Upper lobe of left lung (tissue), 6 donors: ENCODE results near the gene OGFR. TPM values are rescaled to one million over a fixed set of nuclear protein-coding genes. Genes with fewer than 3 reads are reported as not detected.

Experiments used
- ATAC-seq, 2 donors: fragments of 200-7000 bp; cut with Tn5 transposase; one replicate each; pipeline ENCODE4 v1.9.1; 2022; ENCODE audit warnings: mild to moderate bottlenecking in 2 of 2, moderate library complexity in 2 of 2; ENCODE audit not compliant: low FRiP score in 2 of 2
- DNase-seq, 2 donors: peaks; one replicate each; pipeline ENCODE4 v3.0.0-alpha.2; 2019 to 2020
- H3K27ac ChIP-seq, 4 donors: fragments of 200-600 bp; sonication (generic); one replicate each; pipeline ENCODE4 v1.5.1; 2016 to 2019
- H3K27me3 ChIP-seq, 4 donors: fragments of 200-600 bp; sonication (generic); one replicate each; pipeline ENCODE4 v1.5.1; 2017 to 2019
- H3K36me3 ChIP-seq, 4 donors: fragments of 200-600 bp; sonication (generic); one replicate each; pipeline ENCODE4 v1.5.1; 2016 to 2019
- H3K4me1 ChIP-seq, 4 donors: fragments of 200-600 bp; sonication (generic); one replicate each; pipeline ENCODE4 v1.5.1; 2018 to 2019
- H3K4me3 ChIP-seq, 4 donors: fragments of 200-600 bp; sonication (generic); one replicate each; pipeline ENCODE4 v1.5.1; 2017 to 2019; ENCODE audit warnings: mild to moderate bottlenecking in 2 of 4, moderate library complexity in 1 of 4
- H3K9me3 ChIP-seq, 4 donors: fragments of 200-600 bp; sonication (generic); one replicate each; pipeline ENCODE4 v1.5.1; 2018 to 2019
- EP300 ChIP-seq, 4 donors: sonication (generic); formaldehyde crosslinking; IDR thresholded peaks; one replicate each; pipeline ENCODE4 v1.5.1; 2017; ENCODE audit warnings: antibody characterized with exemption in 4 of 4, control low read depth in 2 of 4
- POLR2A ChIP-seq, 4 donors: fragments of 450-650 bp; IDR thresholded peaks; one replicate each; pipeline ENCODE4 v1.5.1; 2016 to 2017; ENCODE audit warnings: antibody characterized with exemption in 4 of 4, mild to moderate bottlenecking in 2 of 4
- POLR2AphosphoS5 ChIP-seq, 2 donors: sonication (generic); formaldehyde crosslinking; IDR thresholded peaks; one replicate each; pipeline ENCODE4 v1.5.1; 2017; ENCODE audit warnings: antibody characterized with exemption in 2 of 2
- WGBS, 2 donors: methylation state at CpG; one replicate each; pipeline ENCODE4 v1.1.5; 2017 to 2018; 5-methylcytosine and 5-hydroxymethylcytosine counted together
- total RNA-seq, 6 donors: library from RNA; depleted of rRNA in 4 of 6; stranded (reverse); fragments of >200 nt in 4 of 6; gene quantifications; one replicate each; pipeline versions ENCODE4 v1.1.0 to v1.2.1, GENCODE V29; 2016 to 2021
- TF ChIP-seq, protein P1 (sequence below), 6 experiments: fragments of 450-650 bp in 4 of 6; fragments of 200-600 bp in 2 of 6; sonication (generic) in 2 of 6; IDR thresholded peaks; one replicate each; pipeline ENCODE4 v1.5.1; 2016 to 2019; ENCODE audit warnings: antibody characterized with exemption in 6 of 6
- donor health status: DM: no; HTN: no; CAD: no; lungs with moderate emphysema.
- donor health status: DM: no; HTN: yes; CAD: no; lungs with severe emphysema.

The OGFR gene
- total RNA-seq, 6 donors from 2014 or later = 63.8 to 166 (median 74.9) TPM

DNA sequence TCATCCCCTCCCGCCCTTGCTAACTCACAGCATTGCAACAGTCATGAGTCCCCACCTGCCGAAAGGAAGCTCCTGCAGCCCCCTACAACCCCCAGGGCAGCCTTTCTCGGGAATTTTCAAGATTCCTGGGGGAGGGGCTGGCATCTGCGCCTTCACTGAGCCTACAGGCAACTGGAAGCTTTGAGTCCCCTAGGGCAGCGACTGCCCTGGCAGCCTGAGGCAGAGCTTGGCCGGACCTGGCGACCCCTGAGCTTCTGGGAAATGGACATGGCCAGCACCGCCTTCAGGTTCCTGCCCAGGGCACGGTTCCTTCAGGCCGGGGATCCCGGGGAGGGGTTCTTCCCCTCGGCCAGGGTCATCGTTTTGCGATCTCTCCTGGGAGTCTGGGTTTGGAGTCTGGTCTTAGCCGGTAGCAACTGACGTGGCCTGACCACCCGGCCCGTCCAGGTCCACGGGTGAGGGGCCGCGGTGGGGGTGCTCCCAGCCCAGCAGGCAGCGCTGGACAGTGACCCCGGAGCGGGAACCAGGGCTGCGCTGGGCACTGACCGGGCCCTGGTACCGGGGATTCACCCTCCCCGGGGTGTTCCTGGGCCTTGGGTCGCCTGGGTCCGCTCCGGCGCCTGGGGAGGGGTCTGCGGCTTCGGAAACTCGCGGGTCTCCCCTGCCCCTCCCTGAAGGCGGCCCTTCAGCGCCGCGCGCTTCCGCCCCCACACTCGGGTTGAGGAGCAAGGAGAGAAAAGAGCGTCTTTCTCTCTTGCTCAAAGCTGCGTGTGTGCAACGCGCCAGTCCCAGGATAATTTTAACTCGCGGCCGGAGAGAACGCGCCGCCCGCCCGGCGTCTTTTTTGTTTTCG, 11.6 kb downstream of the OGFR start:
- no peak for TF ChIP-seq POLR2A (IDR thresholded peaks at IDR 0.05)
- H3K4me3 ChIP-seq = peak overlapping the region in 3 of 4 donors; percentile 27 to 29 (median 28)
- H3K4me1 ChIP-seq = peaks cover 33 to 60% (median 40%) of the 10 kb centered on the region in 4 donors
- ATAC-seq = no peak
- DNase-seq = peak in 1 of 2 donors; percentile 85
- H3K36me3 ChIP-seq = peaks cover 17 to 30% (median 26%) of the 10 kb centered on the region in 4 donors
- 3 to 11% methylated on average over 4 to 41 of the region's 57 CpGs for WGBS, 2 donors
- H3K27me3 ChIP-seq = peaks cover 0 to 46% (median 33%) of the 10 kb centered on the region in 4 donors
- no peaks in the 10 kb centered on the region for H3K9me3 ChIP-seq
- H3K27ac ChIP-seq = no peak overlapping the region

DNA sequence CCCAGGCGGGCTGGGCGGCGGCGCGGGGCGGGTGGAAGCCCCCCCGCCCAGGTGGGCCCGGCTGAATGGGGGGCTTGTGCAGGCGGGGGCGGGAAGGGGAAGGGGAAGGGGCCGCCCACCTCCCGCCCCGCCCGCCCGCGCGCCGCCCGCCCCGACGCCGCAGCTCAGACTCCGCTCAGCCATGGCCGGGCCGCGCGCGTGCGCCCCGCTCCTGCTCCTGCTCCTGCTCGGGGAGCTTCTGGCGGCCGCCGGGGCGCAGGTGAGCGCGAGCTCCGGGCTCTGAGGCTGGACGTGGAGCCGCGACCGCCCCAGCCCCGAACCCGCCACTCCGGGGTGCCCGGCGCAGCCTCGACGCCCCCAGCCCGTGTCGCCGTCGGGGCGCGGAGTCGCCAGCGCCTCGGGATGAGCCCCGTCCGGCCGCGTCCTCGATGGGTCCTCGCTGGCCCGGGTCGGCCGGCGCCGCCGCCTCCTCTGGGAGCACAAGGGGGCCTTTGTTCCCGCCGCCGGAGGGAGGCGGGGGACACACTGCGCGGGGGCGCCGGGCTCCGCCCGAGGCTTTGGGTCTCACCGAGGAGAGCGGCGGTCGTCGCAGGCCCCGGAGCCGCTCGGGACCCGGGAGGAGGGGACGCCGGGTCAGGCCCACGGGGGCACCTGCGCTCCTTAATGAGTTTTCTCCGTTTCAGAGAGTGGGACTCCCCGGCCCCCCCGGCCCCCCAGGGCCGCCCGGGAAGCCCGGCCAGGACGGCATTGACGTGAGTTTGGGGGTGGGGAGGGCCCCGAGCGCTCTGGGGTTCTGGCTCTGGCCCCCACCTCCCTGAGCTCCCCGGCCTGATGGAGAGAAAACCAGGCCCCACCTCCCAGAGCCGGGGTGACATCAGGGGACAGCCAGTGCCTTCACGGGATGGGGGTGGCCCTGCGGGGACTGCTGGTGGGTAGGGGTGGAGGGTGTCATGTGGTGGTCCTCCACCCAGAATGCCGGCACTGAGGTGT, 12.5 kb downstream of the OGFR start, which contains the start of gene COL9A3:
TSS of gene COL9A3 (plus strand) at position 167 of the 990 bp plus-strand sequence. CDS start at position 182, 15 bp downstream.
- peak in 1 of 2 donors; percentile 85 for DNase-seq
- no peak for TF ChIP-seq POLR2A (IDR thresholded peaks at IDR 0.05)
- no peak for ATAC-seq
- WGBS, 2 donors = 13 to 100% methylated on average over 1 to 35 of the region's 108 CpGs
- H3K36me3 ChIP-seq = peaks cover 8 to 20% (median 17%) of the 10 kb centered on the region in 4 donors
- peak within 1 kb of the TSS in 3 of 4 donors; percentile 27 to 29 (median 28) for H3K4me3 ChIP-seq
- peaks cover 33 to 60% (median 40%) of the 10 kb centered on the region in 4 donors for H3K4me1 ChIP-seq
- no peak within 1 kb of the TSS for H3K27ac ChIP-seq
- H3K9me3 ChIP-seq = no peaks in the 10 kb centered on the region
- H3K27me3 ChIP-seq = peaks cover 0 to 46% (median 33%) of the 10 kb centered on the region in 4 donors

DNA sequence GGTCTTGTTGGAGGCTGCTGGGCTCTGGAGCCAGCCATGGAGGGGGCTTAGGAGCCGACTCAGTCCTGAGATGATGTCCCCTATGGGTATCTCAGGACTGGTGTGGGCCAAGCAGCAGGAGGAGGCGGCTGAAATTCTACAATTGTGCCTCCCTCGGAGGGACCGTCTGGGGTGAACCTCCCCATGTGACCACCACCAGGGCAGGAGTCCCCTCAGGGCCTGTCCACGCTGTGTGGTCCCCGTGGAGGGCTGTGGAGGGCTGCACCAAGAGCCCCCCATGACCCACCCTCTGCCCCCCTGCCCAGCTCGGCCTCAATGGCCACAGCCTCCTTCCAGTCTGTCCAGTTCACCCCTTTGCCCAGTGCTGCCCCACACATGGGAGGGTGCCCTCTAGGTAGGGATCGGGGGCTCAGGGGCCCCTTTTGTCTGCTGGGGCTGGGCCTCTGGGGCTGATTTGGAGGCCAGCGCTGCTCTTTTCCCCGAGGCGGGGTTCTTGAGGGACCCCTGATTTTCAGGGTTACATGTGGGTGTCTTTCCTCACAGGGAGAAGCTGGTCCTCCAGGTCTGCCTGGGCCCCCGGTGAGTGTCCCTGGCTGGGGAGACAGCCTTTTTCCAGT, 13.4 kb downstream of the OGFR start:
- H3K27me3 ChIP-seq = peaks cover 0 to 46% (median 33%) of the 10 kb centered on the region in 4 donors
- TF ChIP-seq, protein P1, sequence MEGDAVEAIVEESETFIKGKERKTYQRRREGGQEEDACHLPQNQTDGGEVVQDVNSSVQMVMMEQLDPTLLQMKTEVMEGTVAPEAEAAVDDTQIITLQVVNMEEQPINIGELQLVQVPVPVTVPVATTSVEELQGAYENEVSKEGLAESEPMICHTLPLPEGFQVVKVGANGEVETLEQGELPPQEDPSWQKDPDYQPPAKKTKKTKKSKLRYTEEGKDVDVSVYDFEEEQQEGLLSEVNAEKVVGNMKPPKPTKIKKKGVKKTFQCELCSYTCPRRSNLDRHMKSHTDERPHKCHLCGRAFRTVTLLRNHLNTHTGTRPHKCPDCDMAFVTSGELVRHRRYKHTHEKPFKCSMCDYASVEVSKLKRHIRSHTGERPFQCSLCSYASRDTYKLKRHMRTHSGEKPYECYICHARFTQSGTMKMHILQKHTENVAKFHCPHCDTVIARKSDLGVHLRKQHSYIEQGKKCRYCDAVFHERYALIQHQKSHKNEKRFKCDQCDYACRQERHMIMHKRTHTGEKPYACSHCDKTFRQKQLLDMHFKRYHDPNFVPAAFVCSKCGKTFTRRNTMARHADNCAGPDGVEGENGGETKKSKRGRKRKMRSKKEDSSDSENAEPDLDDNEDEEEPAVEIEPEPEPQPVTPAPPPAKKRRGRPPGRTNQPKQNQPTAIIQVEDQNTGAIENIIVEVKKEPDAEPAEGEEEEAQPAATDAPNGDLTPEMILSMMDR (IDR thresholded peaks at IDR 0.05) = no peak
- TF ChIP-seq POLR2A (IDR thresholded peaks at IDR 0.05) (no peak), EP300 (IDR thresholded peaks at IDR 0.05) (no peak), POLR2AphosphoS5 (IDR thresholded peaks at IDR 0.05) (no peak)
- ATAC-seq = no peak
- DNase-seq = peak in 1 of 2 donors; percentile 48
- H3K4me3 ChIP-seq = no peak overlapping the region
- H3K27ac ChIP-seq = no peak overlapping the region
- H3K36me3 ChIP-seq = peaks cover 0 to 11% (median 8%) of the 10 kb centered on the region in 4 donors
- WGBS, 2 donors = 58 to 60% methylated on average over 6 to 7 of the region's 12 CpGs
- H3K4me1 ChIP-seq = peaks cover 33 to 60% (median 40%) of the 10 kb centered on the region in 4 donors
- no peaks in the 10 kb centered on the region for H3K9me3 ChIP-seq

DNA sequence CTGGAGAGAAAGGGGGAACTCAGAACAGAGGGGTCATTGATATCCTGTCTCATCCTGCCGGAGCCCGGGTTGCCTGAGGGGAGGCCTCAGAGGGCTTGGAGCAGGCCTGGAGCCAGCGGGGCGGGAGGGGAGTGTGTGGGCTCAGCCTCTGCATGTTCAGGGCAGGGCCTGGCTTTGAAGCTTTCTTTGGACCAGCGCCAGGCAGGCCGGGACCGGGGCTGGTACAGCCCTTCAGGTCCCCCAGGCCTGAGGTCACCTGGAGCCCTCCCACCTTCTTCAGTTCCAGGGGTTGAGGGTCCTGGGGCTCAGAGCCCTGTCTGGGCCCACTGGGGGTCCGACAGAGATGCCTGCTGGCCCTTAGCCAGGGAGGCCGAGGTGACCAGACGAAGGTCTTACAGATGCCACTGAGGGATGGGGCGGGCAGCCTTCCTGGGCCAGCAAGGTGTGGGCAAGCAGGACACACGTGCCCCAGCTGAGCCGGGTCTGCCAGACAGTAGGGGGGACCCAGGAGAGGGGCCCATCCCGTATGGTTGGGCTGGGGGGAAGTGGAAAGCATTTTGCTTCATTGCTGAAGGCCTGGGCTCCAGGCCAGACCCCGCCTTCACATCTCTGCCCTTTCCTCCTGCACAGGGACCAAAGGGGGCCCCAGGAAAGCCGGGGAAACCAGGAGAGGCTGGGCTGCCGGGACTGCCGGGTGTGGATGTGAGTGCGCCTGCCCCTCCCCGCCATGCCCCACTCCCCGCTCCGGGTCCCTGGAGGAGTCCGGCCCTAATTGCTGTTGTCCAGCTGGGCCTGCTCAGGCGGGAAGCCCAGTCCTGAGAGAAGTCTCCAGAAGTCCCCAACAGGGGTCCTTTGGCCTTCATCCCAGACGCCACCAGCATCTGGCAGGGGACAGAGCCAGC, 14.2 kb downstream of the OGFR start:
- TF ChIP-seq EP300 (IDR thresholded peaks at IDR 0.05) = no peak
- TF ChIP-seq, protein P1 (IDR thresholded peaks at IDR 0.05) = no peak
- H3K9me3 ChIP-seq = no peaks in the 10 kb centered on the region
- DNase-seq (peak in 1 of 2 donors; percentile 82), ATAC-seq (no peak)
- 9 to 17% methylated on average over 7 to 19 of the region's 25 CpGs for WGBS, 2 donors
- H3K36me3 ChIP-seq = peaks cover 0 to 4% (median 3%) of the 10 kb centered on the region in 4 donors
- no peak overlapping the region for H3K4me3 ChIP-seq
- H3K27me3 ChIP-seq = peaks cover 0 to 46% (median 33%) of the 10 kb centered on the region in 4 donors
- H3K4me1 ChIP-seq = peaks cover 33 to 61% (median 40%) of the 10 kb centered on the region in 4 donors
- H3K27ac ChIP-seq = no peak overlapping the region
